Measurements from ENCODE around the gene ZCCHC14. TPM values are rescaled to one million over a fixed set of nuclear protein-coding genes. Genes with fewer than 3 reads are reported as not detected.

Gene ZCCHC14
- total and polyA plus RNA-seq, 2 donors (not counting 1 experiment from before 2014, with no cell fraction given), result 0.70 to 4.4 TPM

GRCh38 chr16:87496447-87496801, 3.6 kb upstream of the ZCCHC14 start:
- no peak overlapping the region for H3K9ac ChIP-seq (ENCODE audit: low read length)
- H3K27ac ChIP-seq (ENCODE audit: low read length in 2 of 2), result no peak overlapping the region
- no peaks in the 10 kb centered on the region for H3K9me3 Mint-ChIP-seq (ENCODE audit: insufficient read depth)
- DNase-seq (peak; percentile 66), ATAC-seq (ENCODE audit: low read depth) (peak; percentile 13)
- H3K27me3 Mint-ChIP-seq, result peaks cover 51% of the 10 kb centered on the region
- intact Hi-C loops (cut with micrococcal nuclease), result loop anchor here (10.0 kb wide), 1 partner anchor 138 kb away; no protein-coding TSS in a partner anchor
- H3K9me3 ChIP-seq (ENCODE audit: control extremely low read depth in 1 of 3, control insufficient read depth in 2 of 3, insufficient read depth in 1 of 3, low read length in 2 of 3), result peaks cover 0 to 25% (median 0%) of the 10 kb centered on the region in 3 donors
- no peak overlapping the region for H3K4me3 ChIP-seq (ENCODE audit: control extremely low read depth in 1 of 5, extremely low read depth in 1 of 5, insufficient read depth in 1 of 5, low read depth in 2 of 5, low read length in 4 of 5)
- no peak overlapping the region for H2AFZ ChIP-seq (ENCODE audit: insufficient read depth, low read depth, low read length, poor library complexity, severe bottlenecking)
- peaks cover 0 to 62% (median 19%) of the 10 kb centered on the region in 4 experiments for H3K27me3 ChIP-seq (replicated peaks in 1 of 4; ENCODE audit: control extremely low read depth in 1 of 4, control insufficient read depth in 3 of 4, insufficient read depth in 4 of 4, low read length in 3 of 4)
- H3K79me2 ChIP-seq (ENCODE audit: control insufficient read depth, insufficient read depth, low read length), result no peaks in the 10 kb centered on the region
- H3K27ac Mint-ChIP-seq, result no peak overlapping the region
- no peaks in the 10 kb centered on the region for H4K20me1 ChIP-seq (ENCODE audit: control insufficient read depth, insufficient read depth, low read length, poor library complexity, severe bottlenecking)
- peaks cover 25 to 28% of the 10 kb centered on the region in 2 donors for H3K4me1 ChIP-seq (ENCODE audit: control insufficient read depth in 2 of 2, insufficient read depth in 2 of 2, low read length in 2 of 2)
- no peaks in the 10 kb centered on the region for H3K36me3 ChIP-seq (replicated peaks in 1 of 2; ENCODE audit: control extremely low read depth in 1 of 2, control insufficient read depth in 1 of 2, extremely low read depth in 1 of 2, insufficient read depth in 2 of 2, low read length in 1 of 2)
- no CpG with 5 or more reads among the region's 2 CpGs for WGBS (ENCODE audit: insufficient coverage)
- POLR2A ChIA-PET, result no interaction called here
- CTCF ChIA-PET, result no interaction called here
- H3K4me1 Mint-ChIP-seq, result peaks cover 28% of the 10 kb centered on the region
- TF ChIP-seq CTCF (IDR thresholded peaks at IDR 0.05) (no peak), EZH2 (IDR thresholded peaks at IDR 0.05; ENCODE audit: borderline replicate concordance, insufficient read depth, low read depth, low read length, poor library complexity, severe bottlenecking) (no peak)
- H3K4me2 ChIP-seq (replicated peaks; ENCODE audit: low read depth, low read length, poor library complexity, severe bottlenecking), result peak overlapping the region; percentile 33
- H3K4me3 Mint-ChIP-seq, result peak overlapping the region; percentile 4

- Mint-ChIP-seq H3K27ac (no peak overlapping the region), H3K4me1 (peaks cover 32% of the 10 kb centered on the region), H3K27me3 (peaks cover 46% of the 10 kb centered on the region), H3K4me3 (peak overlapping the region; percentile 4), H3K9me3 (ENCODE audit: insufficient read depth) (no peaks in the 10 kb centered on the region)
- H3K27ac ChIP-seq (ENCODE audit: low read length in 2 of 2), result no peak overlapping the region
- H3K27me3 ChIP-seq (replicated peaks in 1 of 4; ENCODE audit: control extremely low read depth in 1 of 4, control insufficient read depth in 3 of 4, insufficient read depth in 4 of 4, low read length in 3 of 4), result peaks cover 0 to 64% (median 22%) of the 10 kb centered on the region in 4 experiments
- POLR2A ChIA-PET, result no interaction called here
- no peaks in the 10 kb centered on the region for H3K79me2 ChIP-seq (ENCODE audit: control insufficient read depth, insufficient read depth, low read length)
- H3K4me1 ChIP-seq (ENCODE audit: control insufficient read depth in 2 of 2, insufficient read depth in 2 of 2, low read length in 2 of 2), result peaks cover 28 to 29% of the 10 kb centered on the region in 2 donors
- intact Hi-C loops (cut with micrococcal nuclease), result loop anchor here (10.0 kb wide), 1 partner anchor 139 kb away; no protein-coding TSS in a partner anchor
- H4K20me1 ChIP-seq (ENCODE audit: control insufficient read depth, insufficient read depth, low read length, poor library complexity, severe bottlenecking), result peaks cover 6% of the 10 kb centered on the region
- 38% methylated on average over 12 of the region's 17 CpGs for WGBS (ENCODE audit: insufficient coverage)
- peaks cover 0 to 25% (median 0%) of the 10 kb centered on the region in 3 donors for H3K9me3 ChIP-seq (ENCODE audit: control extremely low read depth in 1 of 3, control insufficient read depth in 2 of 3, insufficient read depth in 1 of 3, low read length in 2 of 3)
- H3K4me3 ChIP-seq (ENCODE audit: control extremely low read depth in 1 of 5, extremely low read depth in 1 of 5, insufficient read depth in 1 of 5, low read depth in 2 of 5, low read length in 4 of 5), result no peak overlapping the region
- no peak overlapping the region for H3K9ac ChIP-seq (ENCODE audit: low read length)
- ATAC-seq (ENCODE audit: low read depth), result no peak
- H2AFZ ChIP-seq (ENCODE audit: insufficient read depth, low read depth, low read length, poor library complexity, severe bottlenecking), result no peak overlapping the region
- peak overlapping the region; percentile 33 for H3K4me2 ChIP-seq (replicated peaks; ENCODE audit: low read depth, low read length, poor library complexity, severe bottlenecking)
- no peaks in the 10 kb centered on the region for H3K36me3 ChIP-seq (replicated peaks in 1 of 2; ENCODE audit: control extremely low read depth in 1 of 2, control insufficient read depth in 1 of 2, extremely low read depth in 1 of 2, insufficient read depth in 2 of 2, low read length in 1 of 2)
- no peak for TF ChIP-seq CTCF (IDR thresholded peaks at IDR 0.05)
- no peak for TF ChIP-seq EZH2 (IDR thresholded peaks at IDR 0.05; ENCODE audit: borderline replicate concordance, insufficient read depth, low read depth, low read length, poor library complexity, severe bottlenecking)
- CTCF ChIA-PET, result no interaction called here
- peak; percentile 25 for DNase-seq
These were observed 3.0 kb upstream of the ZCCHC14 start for GRCh38 chr16:87495578-87496446.

Data from B cell (primary cell).